AG09319 (cell line): ENCODE measurements around the gene TIGIT.

Source experiments
- DNase-seq: peaks from one replicate; pipeline ENCODE4 v3.0.0-alpha.2; 2010; ENCODE audit warnings: low read depth; ENCODE audit errors: extremely low read depth
- TF ChIP-seq, protein P1 (sequence below): IDR thresholded peaks from 2 replicates; pipeline ENCODE4 v1.5.1; 2011; ENCODE audit warnings: low read depth, mild to moderate bottlenecking, inconsistent platforms, low read length, moderate library complexity

TIGIT gene

DNA sequence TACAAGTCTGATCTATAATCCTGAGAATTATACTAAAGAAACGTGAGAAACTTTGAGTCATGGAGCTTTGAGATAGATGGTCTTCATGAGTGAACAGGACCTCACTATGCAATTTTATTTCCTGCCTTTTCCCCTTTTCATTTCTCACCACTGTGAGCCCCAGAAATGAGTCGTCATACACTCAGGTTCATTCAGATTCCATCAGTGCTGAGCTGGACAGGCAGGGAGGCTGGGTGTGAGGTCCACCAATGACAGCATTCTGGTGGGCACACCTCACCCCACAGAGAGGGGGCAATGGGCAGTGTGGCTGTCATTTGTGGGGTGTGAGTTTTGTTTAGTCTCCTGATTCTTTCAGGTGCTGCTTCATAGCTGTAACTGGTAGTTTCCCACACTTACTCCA lies 16.9 kb downstream of the TIGIT start:
- TF ChIP-seq, protein P1, sequence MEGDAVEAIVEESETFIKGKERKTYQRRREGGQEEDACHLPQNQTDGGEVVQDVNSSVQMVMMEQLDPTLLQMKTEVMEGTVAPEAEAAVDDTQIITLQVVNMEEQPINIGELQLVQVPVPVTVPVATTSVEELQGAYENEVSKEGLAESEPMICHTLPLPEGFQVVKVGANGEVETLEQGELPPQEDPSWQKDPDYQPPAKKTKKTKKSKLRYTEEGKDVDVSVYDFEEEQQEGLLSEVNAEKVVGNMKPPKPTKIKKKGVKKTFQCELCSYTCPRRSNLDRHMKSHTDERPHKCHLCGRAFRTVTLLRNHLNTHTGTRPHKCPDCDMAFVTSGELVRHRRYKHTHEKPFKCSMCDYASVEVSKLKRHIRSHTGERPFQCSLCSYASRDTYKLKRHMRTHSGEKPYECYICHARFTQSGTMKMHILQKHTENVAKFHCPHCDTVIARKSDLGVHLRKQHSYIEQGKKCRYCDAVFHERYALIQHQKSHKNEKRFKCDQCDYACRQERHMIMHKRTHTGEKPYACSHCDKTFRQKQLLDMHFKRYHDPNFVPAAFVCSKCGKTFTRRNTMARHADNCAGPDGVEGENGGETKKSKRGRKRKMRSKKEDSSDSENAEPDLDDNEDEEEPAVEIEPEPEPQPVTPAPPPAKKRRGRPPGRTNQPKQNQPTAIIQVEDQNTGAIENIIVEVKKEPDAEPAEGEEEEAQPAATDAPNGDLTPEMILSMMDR, result no peak
- DNase-seq, result no peak

DNA sequence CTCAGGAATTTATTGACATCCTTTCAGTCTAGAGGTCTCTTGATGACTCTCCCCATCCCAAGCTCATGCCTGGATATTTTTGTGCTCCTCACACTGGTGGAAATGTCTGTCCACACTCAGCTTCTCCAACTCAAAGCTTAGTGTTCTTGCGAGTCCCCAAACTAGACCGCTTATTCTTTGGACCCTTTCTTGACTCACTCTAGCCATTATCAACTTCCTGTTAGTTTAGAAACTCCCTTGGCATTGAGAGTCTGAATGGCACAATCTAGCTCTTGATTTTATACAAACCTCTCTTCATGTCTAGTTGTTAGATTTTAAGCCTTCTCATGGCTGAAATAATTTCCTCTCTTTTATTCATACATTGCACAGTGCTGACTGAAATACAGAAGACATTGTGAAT lies 19.6 kb downstream of the TIGIT start:
- no peak for DNase-seq
- TF ChIP-seq, protein P1, result no peak

DNA sequence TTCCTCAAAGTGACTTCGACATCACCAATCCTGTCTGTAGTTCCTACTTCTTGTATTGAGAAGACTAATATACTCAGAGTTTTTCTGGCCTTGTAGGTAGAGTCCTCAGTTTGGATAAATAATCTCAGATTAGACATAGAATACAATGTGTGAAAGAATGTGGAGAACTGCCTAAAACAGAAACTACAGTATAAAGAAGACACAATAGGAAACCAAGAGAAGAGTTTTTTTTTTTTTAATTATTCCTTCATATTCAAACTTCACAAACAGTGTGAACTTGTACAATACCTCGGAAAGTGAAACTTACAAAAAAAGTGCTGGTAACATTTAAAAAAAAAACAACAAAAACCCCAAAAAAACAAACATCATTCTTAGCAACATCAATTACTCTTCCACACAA lies 20.5 kb downstream of the TIGIT start:
- DNase-seq, result no peak
- TF ChIP-seq, protein P1, result no peak

DNA sequence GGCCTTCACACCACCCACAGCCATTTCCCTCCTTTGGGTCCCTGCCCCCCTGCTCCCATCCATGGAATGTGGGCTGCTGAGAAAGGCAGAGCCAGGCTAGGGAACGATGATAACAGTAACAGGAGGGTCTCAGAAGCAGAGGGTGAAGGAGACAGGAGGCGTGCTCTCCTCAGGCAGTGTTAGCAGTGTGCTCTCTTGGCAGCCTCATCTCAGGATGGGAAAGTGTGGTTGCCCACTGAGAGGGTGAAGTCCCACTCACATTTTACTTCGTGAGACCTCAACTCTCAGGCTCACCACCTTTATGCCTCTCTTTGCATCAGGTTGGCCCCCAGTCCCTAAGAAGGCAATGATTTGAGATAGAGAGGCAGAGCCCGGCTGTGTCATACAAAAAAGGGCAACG lies 24.5 kb downstream of the TIGIT start:
- DNase-seq, result no peak
- TF ChIP-seq, protein P1, result no peak

DNA sequence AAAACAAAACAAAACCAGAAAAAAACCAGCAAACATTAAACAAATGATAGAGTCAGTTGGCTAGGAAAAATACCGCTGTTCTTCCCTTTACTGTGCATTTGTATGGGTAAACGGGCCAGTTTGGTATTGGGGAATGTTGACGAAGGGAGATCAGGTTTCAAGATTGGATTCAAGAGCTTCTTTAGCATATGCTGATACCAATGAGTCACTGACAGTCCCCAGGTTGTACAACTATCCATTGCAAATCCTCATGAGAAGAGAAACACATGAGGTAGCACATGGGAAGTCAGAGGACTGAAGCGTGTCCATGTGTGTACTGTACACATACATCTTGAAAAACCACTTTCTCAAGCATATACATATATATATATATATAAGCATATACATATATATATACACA lies 25.6 kb downstream of the TIGIT start:
- DNase-seq, result peak; percentile 14
- TF ChIP-seq, protein P1, result no peak

DNA sequence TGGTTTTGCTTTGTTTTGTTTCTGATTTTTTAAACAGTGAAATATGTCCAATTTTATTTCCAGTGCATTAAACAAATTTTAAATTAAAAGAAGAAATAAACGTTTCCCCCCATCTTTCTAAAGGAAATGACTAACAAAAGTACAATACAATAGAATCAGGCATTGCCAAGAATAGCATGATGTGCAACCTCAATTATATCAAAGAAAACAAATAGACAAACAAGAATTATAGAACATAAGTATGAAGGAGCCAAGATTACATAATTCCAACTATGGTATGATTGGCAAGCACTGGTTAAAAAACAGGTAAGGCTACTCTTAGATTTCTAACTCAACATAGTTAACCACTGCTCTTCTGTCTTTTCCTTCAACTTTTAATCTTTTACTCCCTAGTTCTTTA lies 26.4 kb downstream of the TIGIT start:
- TF ChIP-seq, protein P1, result no peak
- DNase-seq, result no peak

DNA sequence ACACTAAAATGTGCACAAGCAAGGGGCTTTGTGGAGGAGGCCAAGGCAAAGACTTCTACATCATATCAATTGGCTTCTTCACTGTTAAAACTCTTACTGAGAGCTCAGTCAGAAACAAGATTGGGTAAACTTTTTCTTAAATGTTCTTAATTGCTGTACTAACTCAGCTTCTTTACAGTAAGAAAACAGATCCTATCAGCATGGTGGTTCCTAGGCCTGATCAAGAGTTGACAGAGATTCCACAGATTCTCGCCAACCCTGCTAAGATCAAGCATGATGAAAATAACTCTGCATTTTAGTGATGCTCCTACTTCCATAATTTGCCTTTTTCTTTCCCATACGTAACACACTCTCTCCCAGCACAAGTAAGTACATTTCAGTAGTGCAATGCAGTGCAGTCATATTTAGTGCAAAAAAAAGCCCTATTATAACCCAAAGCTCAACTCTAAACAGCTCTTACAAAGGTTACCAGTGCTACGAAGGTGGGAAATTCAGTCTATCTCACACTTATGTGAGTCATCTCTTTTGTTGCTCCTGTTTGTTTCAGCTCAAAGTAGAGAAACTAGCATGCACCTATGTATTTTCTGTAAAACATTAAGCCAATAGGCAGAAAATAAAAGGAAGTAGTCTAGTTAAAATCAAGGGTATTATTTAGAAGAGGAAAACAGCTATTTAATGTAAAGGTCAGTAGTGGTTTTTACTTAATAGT lies 29.9 kb downstream of the TIGIT start:
- DNase-seq, result no peak
- TF ChIP-seq, protein P1, result no peak
